Smooth muscle cell (in vitro differentiated cells): ENCODE data around the gene SUN3. TPM values are rescaled to one million over a fixed set of nuclear protein-coding genes. Genes with fewer than 3 reads are reported as not detected.

ENCODE experiments used
- DNase-seq: peaks from one replicate; lab custom pipeline; 2025; ENCODE audit not compliant: unreplicated experiment; lab: John Stamatoyannopoulos, UW
- H2AFZ ChIP-seq: fragments of 200-600 bp; sonication (generic); 2 replicates; pipeline ENCODE4 v1.6.0; 2016; ENCODE audit warnings: antibody characterized with exemption, low read depth, mild to moderate bottlenecking
- H3F3A ChIP-seq: fragments of 200-600 bp; sonication (generic); 2 replicates; pipeline ENCODE4 v1.6.0; 2017; ENCODE audit warnings: antibody characterized with exemption, low read depth
- H3K27ac ChIP-seq: fragments of 200-600 bp; sonication (generic); 2 replicates; pipeline ENCODE4 v1.5.1; 2016; ENCODE audit warnings: low read depth, mild to moderate bottlenecking
- H3K27me3 ChIP-seq: fragments of 200-600 bp; sonication (generic); 2 replicates; pipeline ENCODE4 v1.6.1; 2016; ENCODE audit warnings: low read depth, mild to moderate bottlenecking
- H3K36me3 ChIP-seq: fragments of 200-600 bp; sonication (generic); 2 replicates; pipeline ENCODE4 v1.5.1; 2016; ENCODE audit warnings: low read depth
- H3K4me1 ChIP-seq: fragments of 200-600 bp; sonication (generic); 2 replicates; pipeline ENCODE4 v1.5.1; 2016; ENCODE audit warnings: low read depth
- H3K4me2 ChIP-seq: fragments of 200-600 bp; sonication (generic); 2 replicates; pipeline ENCODE4 v1.6.0; 2016; ENCODE audit warnings: mild to moderate bottlenecking
- H3K4me3 ChIP-seq: fragments of 200-600 bp; sonication (generic); 2 replicates; pipeline ENCODE4 v1.5.1; 2016; ENCODE audit warnings: mild to moderate bottlenecking
- H3K79me2 ChIP-seq: fragments of 200-600 bp; sonication (generic); 2 replicates; pipeline ENCODE4 v1.6.0; 2016; ENCODE audit warnings: low read depth, mild to moderate bottlenecking
- H3K9ac ChIP-seq: fragments of 200-600 bp; sonication (generic); 2 replicates; pipeline ENCODE4 v1.6.0; 2016; ENCODE audit warnings: low read depth
- H3K9me3 ChIP-seq: fragments of 200-600 bp; sonication (generic); replicated peaks from 2 replicates; pipeline ENCODE4 v1.5.1; 2016; ENCODE audit warnings: low read depth
- H4K20me1 ChIP-seq: fragments of 200-600 bp; sonication (generic); 2 replicates; pipeline ENCODE4 v1.6.0; 2016; ENCODE audit warnings: low read depth
- CTCF ChIP-seq: fragments of 200-600 bp; sonication (generic); IDR thresholded peaks from 2 replicates; pipeline ENCODE4 v1.5.1; 2017; ENCODE audit warnings: borderline replicate concordance, mild to moderate bottlenecking, antibody characterized with exemption; ENCODE audit not compliant: insufficient read depth, poor library complexity, severe bottlenecking
- WGBS: methylation state at CpG from one replicate; pipeline ENCODE4 v1.1.7; 2016; ENCODE audit warnings: low lambda C conversion rate; 5-methylcytosine and 5-hydroxymethylcytosine counted together
- polyA plus RNA-seq: library from polyadenylated mRNA; unstranded; fragments of >200 nt; fragmentation: Nextera tagmentation; extraction: Ambion mirVana; gene quantifications from 2 replicates; pipeline ENCODE4 v1.2.1, GENCODE V29; 2016
- total RNA-seq: library from RNA; depleted of rRNA; stranded (reverse); fragments of >200 nt; gene quantifications from 2 replicates; pipeline ENCODE4 v1.2.3, GENCODE V29; 2014

The SUN3 gene
- total and polyA plus RNA-seq, 2 experiments from 2014 or later = not detected

- Histone ChIP-seq H2AFZ (no peak overlapping the region), H3K36me3 (no peaks in the 10 kb centered on the region), H3K4me3 (no peak overlapping the region), H3K27ac (no peak overlapping the region), H3K79me2 (no peaks in the 10 kb centered on the region), H4K20me1 (no peaks in the 10 kb centered on the region), H3K4me2 (no peak overlapping the region), H3F3A (no peaks in the 10 kb centered on the region), H3K27me3 (no peaks in the 10 kb centered on the region), H3K9ac (no peak overlapping the region), H3K9me3 (peaks cover 4% of the 10 kb centered on the region), H3K4me1 (no peaks in the 10 kb centered on the region)
- DNase-seq = no peak
- 43% methylated on average over 2 of the region's 2 CpGs for WGBS
- no peak for TF ChIP-seq CTCF
Observed at GRCh38 chr7:48067475-48067874, 38.6 kb upstream of the SUN3 start.

GRCh38 chr7:48063985-48064384 is 35.1 kb upstream of the SUN3 start:
- H2AFZ ChIP-seq = no peak overlapping the region
- TF ChIP-seq CTCF = no peak
- H3K4me1 ChIP-seq = no peaks in the 10 kb centered on the region
- H3K9ac ChIP-seq = no peak overlapping the region
- no peaks in the 10 kb centered on the region for H3K27me3 ChIP-seq
- no peak overlapping the region for H3K4me2 ChIP-seq
- 89% methylated on average over 1 of the region's 1 CpG for WGBS
- no peak for DNase-seq
- H3K79me2 ChIP-seq = no peaks in the 10 kb centered on the region
- no peaks in the 10 kb centered on the region for H3F3A ChIP-seq
- no peaks in the 10 kb centered on the region for H3K36me3 ChIP-seq
- peaks cover 4% of the 10 kb centered on the region for H3K9me3 ChIP-seq
- no peak overlapping the region for H3K27ac ChIP-seq
- no peaks in the 10 kb centered on the region for H4K20me1 ChIP-seq
- H3K4me3 ChIP-seq = no peak overlapping the region

- Histone ChIP-seq H3K36me3 (no peaks in the 10 kb centered on the region), H3K4me3 (no peak overlapping the region), H3K4me1 (no peaks in the 10 kb centered on the region), H3K4me2 (no peak overlapping the region), H4K20me1 (no peaks in the 10 kb centered on the region), H3F3A (no peaks in the 10 kb centered on the region), H3K9ac (no peak overlapping the region), H3K79me2 (no peaks in the 10 kb centered on the region), H3K9me3 (peaks cover 4% of the 10 kb centered on the region), H2AFZ (no peak overlapping the region), H3K27ac (no peak overlapping the region), H3K27me3 (no peaks in the 10 kb centered on the region)
- DNase-seq = no peak
- WGBS = 87% methylated on average over 5 of the region's 5 CpGs
- no peak for TF ChIP-seq CTCF
Observed at GRCh38 chr7:48059706-48060105, 30.8 kb upstream of the SUN3 start.

- Histone ChIP-seq H3K27me3 (no peaks in the 10 kb centered on the region), H2AFZ (no peak overlapping the region), H3F3A (no peaks in the 10 kb centered on the region), H4K20me1 (no peaks in the 10 kb centered on the region), H3K36me3 (no peaks in the 10 kb centered on the region), H3K9me3 (peaks cover 4% of the 10 kb centered on the region), H3K27ac (no peak overlapping the region), H3K9ac (no peak overlapping the region), H3K4me2 (no peak overlapping the region), H3K4me1 (no peaks in the 10 kb centered on the region), H3K79me2 (no peaks in the 10 kb centered on the region), H3K4me3 (no peak overlapping the region)
- no peak for DNase-seq
- WGBS = 95% methylated on average over 2 of the region's 2 CpGs
- TF ChIP-seq CTCF = no peak
Observed at GRCh38 chr7:48058990-48059389, 30.1 kb upstream of the SUN3 start.
